ENCODE measurements around the gene RASAL1. TPM values are rescaled to one million over a fixed set of nuclear protein-coding genes. Genes with fewer than 3 reads are reported as not detected.

The RASAL1 gene
- polyA plus RNA-seq, 1 donor (not counting 4 experiments of a cell fraction or from before 2014, with no cell fraction given), result 0.05 TPM

DNA sequence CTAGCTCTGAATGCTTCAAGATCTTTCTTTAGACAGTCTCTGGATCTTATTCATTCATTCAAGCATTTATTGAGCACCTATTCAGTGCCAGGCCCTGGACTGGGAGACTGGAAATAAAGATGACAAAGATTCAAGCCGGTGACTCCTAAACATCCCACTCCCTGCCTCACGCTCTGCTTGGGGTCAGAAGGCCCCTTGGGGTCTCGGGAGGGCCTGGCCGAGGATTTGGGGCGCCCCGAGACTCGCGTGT lies 79.3 kb downstream of the RASAL1 start:
- Histone ChIP-seq H3K4me2 (ENCODE audit: control insufficient read depth, extremely low read depth, insufficient read depth, low read depth, low read length) (no peak overlapping the region), H3K9me3 (ENCODE audit: control insufficient read depth, low read depth, low read length) (no peaks in the 10 kb centered on the region), H4K20me1 (ENCODE audit: control insufficient read depth, extremely low read depth, insufficient read depth, low read length) (peaks cover 4% of the 10 kb centered on the region), H3K79me2 (ENCODE audit: control insufficient read depth, insufficient read depth, low read length) (no peaks in the 10 kb centered on the region), H3K36me3 (ENCODE audit: control insufficient read depth in 2 of 2, extremely low read depth in 1 of 2, insufficient read depth in 2 of 2, low read length in 2 of 2) (no peaks in the 10 kb centered on the region), H2AFZ (ENCODE audit: control insufficient read depth, low read length) (no peak overlapping the region), H3K4me1 (ENCODE audit: control insufficient read depth, extremely low read depth, insufficient read depth, low read length) (no peaks in the 10 kb centered on the region), H3K9ac (ENCODE audit: control insufficient read depth, extremely low read depth, insufficient read depth, low read length) (no peak overlapping the region), H3K9me1 (ENCODE audit: control insufficient read depth, extremely low read depth, insufficient read depth, low read length) (no peaks in the 10 kb centered on the region), H3K27me3 (ENCODE audit: control insufficient read depth, extremely low read depth, insufficient read depth, low read length) (peaks cover 46% of the 10 kb centered on the region), H3K27ac (ENCODE audit: control insufficient read depth, insufficient read depth, low read length) (no peak overlapping the region), H3K4me3 (ENCODE audit: control insufficient read depth in 2 of 3, extremely low read depth in 1 of 3, insufficient read depth in 2 of 3, low read depth in 1 of 3, low read length in 3 of 3) (no peak overlapping the region)
- TF ChIP-seq EZH2 (IDR thresholded peaks at IDR 0.05; ENCODE audit: low read length), result peak; percentile 75
- TF ChIP-seq, protein P1, sequence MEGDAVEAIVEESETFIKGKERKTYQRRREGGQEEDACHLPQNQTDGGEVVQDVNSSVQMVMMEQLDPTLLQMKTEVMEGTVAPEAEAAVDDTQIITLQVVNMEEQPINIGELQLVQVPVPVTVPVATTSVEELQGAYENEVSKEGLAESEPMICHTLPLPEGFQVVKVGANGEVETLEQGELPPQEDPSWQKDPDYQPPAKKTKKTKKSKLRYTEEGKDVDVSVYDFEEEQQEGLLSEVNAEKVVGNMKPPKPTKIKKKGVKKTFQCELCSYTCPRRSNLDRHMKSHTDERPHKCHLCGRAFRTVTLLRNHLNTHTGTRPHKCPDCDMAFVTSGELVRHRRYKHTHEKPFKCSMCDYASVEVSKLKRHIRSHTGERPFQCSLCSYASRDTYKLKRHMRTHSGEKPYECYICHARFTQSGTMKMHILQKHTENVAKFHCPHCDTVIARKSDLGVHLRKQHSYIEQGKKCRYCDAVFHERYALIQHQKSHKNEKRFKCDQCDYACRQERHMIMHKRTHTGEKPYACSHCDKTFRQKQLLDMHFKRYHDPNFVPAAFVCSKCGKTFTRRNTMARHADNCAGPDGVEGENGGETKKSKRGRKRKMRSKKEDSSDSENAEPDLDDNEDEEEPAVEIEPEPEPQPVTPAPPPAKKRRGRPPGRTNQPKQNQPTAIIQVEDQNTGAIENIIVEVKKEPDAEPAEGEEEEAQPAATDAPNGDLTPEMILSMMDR (optimal IDR thresholded peaks at IDR 0.05 in 1 of 3, IDR thresholded peaks at IDR 0.05 in 1 of 3, conservative IDR thresholded peaks at IDR 0.05 in 1 of 3; ENCODE audit: extremely low read depth in 1 of 3, insufficient read depth in 2 of 3, low read length in 3 of 3), result no peak
- dilution Hi-C loops (cut with MboI; ENCODE audit: extremely low pct_ligation_motif_present, low sequenced_read_pairs), result loop anchor here (25.0 kb wide), 1 partner anchor 106 kb away; no protein-coding TSS in a partner anchor
- DNase-seq (ENCODE audit: low read depth, low spot score) (no peak), FAIRE-seq (no peak)

DNA sequence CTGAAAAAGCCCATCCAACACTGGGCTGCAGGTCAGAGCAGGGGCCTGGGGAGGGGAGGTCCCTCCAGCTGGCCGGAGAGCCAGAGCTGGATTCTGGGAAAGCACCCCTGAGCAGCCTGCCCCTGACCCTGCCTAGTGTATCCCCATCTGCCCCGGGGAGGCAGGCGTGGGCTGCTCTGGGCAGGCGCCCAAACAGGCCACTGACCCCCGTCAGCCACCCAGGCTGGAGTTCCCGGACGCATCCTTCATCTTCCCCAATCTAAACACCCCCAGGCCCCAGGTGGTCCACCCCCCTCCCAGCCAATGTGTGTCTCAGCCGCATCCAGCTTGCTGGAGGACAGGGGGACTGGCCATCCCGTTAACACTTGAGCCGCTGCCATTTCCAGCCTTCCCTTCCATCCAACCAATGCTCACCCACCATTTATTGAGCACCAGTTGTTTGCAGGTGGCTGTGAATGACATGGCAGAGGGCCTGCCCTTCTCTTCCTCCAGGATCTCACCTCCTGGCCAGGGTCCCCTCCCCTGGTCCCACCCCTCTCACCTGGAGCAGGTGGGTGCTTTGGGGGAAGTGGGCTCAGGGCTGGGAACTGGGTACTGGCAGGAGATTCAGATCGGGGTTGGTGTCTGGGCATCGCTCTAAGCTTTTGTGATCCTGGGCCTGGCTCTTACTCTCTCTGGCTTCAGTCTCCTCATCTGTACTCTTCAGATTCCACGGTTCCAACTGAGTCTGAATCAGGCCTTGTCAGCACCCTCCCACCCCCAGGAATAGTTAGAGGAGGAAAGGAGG lies 79.8 kb downstream of the RASAL1 start:
- TF ChIP-seq EZH2 (IDR thresholded peaks at IDR 0.05; ENCODE audit: low read length), result no peak
- TF ChIP-seq, protein P1 (optimal IDR thresholded peaks at IDR 0.05 in 1 of 3, IDR thresholded peaks at IDR 0.05 in 1 of 3, conservative IDR thresholded peaks at IDR 0.05 in 1 of 3; ENCODE audit: extremely low read depth in 1 of 3, insufficient read depth in 2 of 3, low read length in 3 of 3), result no peak

More for the DNA sequence above, 79.8 kb downstream of the RASAL1 start:
- Histone ChIP-seq H3K4me1 (ENCODE audit: control insufficient read depth, extremely low read depth, insufficient read depth, low read length) (no peaks in the 10 kb centered on the region), H3K27ac (ENCODE audit: control insufficient read depth, insufficient read depth, low read length) (no peak overlapping the region), H2AFZ (ENCODE audit: control insufficient read depth, low read length) (no peak overlapping the region), H3K36me3 (ENCODE audit: control insufficient read depth in 2 of 2, extremely low read depth in 1 of 2, insufficient read depth in 2 of 2, low read length in 2 of 2) (no peaks in the 10 kb centered on the region), H3K9me1 (ENCODE audit: control insufficient read depth, extremely low read depth, insufficient read depth, low read length) (no peaks in the 10 kb centered on the region), H3K4me2 (ENCODE audit: control insufficient read depth, extremely low read depth, insufficient read depth, low read depth, low read length) (no peak overlapping the region), H3K4me3 (ENCODE audit: control insufficient read depth in 2 of 3, extremely low read depth in 1 of 3, insufficient read depth in 2 of 3, low read depth in 1 of 3, low read length in 3 of 3) (no peak overlapping the region), H3K9me3 (ENCODE audit: control insufficient read depth, low read depth, low read length) (no peaks in the 10 kb centered on the region), H3K9ac (ENCODE audit: control insufficient read depth, extremely low read depth, insufficient read depth, low read length) (no peak overlapping the region), H4K20me1 (ENCODE audit: control insufficient read depth, extremely low read depth, insufficient read depth, low read length) (peaks cover 3% of the 10 kb centered on the region), H3K79me2 (ENCODE audit: control insufficient read depth, insufficient read depth, low read length) (no peaks in the 10 kb centered on the region), H3K27me3 (ENCODE audit: control insufficient read depth, extremely low read depth, insufficient read depth, low read length) (peaks cover 46% of the 10 kb centered on the region)
- dilution Hi-C loops (cut with MboI; ENCODE audit: extremely low pct_ligation_motif_present, low sequenced_read_pairs), result loop anchor here (25.0 kb wide), 1 partner anchor 107 kb away; no protein-coding TSS in a partner anchor
- DNase-seq (ENCODE audit: low read depth, low spot score) (no peak), FAIRE-seq (no peak)

Data from keratinocyte (primary cell).